ENCODE measurements around the gene MRPS21.

The MRPS21 gene

DNA sequence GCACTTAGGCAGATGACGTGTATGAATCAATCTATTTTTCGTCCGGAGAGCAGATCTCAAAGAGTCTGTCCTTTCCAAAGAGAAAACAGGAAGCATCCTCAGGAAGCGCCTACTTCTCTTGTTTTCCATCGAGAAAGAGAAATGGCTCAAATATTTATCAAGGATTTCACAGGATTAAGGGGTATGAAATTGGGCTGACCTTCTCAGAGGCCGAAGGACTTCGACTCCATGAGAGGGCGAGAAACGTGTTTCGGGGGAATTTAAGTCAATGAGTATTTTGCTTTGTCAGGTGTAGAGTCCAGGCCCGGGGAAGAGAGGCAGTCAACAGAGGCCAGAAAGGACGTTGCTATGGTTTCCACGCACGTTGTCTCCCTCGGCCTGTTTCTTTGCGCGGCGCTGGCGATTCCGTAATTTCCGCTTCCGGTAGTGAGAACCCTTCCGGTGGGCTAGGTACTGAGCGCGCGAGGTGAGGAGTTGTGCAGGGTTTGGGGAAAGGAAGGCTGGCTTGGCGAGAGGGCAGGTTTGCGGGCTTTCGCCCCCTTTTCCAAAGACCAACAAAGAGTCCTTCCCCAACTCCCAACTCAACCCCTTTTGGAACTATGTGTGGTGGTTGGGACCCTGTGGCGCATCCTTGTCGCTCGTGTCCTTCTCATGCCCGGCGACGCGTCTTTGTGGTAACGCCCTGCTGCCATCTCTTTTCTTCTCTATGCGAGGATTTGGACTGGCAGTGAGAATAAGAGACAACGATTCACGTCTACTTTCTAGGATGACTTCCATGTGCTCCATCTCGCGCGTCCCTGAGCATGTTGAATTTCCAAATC is at the start of gene MRPS21:
Gene MRPS21, plus strand, starts transcription at position 429 of the 821 bp plus-strand sequence. CDS start 506 bp downstream, outside the sequence.
- peak; percentile 75 for DNase-seq (ENCODE audit: low read depth)

DNA sequence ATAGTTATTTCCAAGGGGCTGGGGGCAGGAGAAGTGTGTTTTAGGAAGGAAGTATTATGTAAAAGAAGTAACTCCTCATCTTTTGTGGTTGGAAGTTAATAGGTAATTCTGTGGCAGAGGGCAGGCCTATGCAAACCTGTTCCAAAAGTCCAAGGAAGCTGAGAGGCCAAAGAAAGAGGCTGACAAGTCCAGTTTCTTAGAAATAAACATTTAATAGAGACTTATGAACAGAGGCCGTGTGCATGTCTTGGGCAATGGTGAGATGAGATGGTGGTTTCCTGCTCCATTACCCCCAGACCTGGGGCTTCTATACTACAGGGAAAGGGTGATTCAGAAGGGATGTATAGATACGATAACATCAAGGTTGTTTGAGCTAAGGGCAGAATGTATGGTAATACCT is 43.7 kb upstream of the MRPS21 start:
- DNase-seq (ENCODE audit: low read depth), result no peak

DNA sequence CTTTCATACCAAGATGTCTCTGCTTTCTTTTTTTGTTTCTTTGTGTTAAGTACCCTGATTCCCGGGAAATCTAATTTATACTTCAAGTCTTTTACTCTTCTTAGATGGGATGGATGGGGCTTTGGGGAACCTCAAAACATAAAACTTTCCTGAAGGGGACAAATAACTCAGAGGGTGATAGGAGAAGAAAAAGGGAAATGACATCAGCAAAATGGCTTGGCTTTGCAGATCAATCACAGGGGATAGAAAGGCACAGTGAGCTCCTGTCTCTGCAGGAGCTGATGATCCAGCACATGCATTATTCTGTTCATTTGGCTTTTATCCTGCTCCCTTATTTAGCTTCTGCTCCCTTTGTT is 37.5 kb upstream of the MRPS21 start:
- no peak for DNase-seq (ENCODE audit: low read depth)

GRCh38 chr1:150256554-150257341 is 36.9 kb upstream of the MRPS21 start:
- DNase-seq (ENCODE audit: low read depth), result no peak

- no peak for DNase-seq (ENCODE audit: low read depth)
Observed at GRCh38 chr1:150257624-150258585, 35.8 kb upstream of the MRPS21 start, which contains the start of gene CA14. Gene CA14 (plus strand): TSS chr1:150257774. CDS start chr1:150258129, 355 bp downstream.

GRCh38 chr1:150259217-150259616 is 34.4 kb upstream of the MRPS21 start:
- DNase-seq (ENCODE audit: low read depth), result no peak

- DNase-seq (ENCODE audit: low read depth), result no peak
Observed at GRCh38 chr1:150259758-150260669, 33.6 kb upstream of the MRPS21 start.

DNA sequence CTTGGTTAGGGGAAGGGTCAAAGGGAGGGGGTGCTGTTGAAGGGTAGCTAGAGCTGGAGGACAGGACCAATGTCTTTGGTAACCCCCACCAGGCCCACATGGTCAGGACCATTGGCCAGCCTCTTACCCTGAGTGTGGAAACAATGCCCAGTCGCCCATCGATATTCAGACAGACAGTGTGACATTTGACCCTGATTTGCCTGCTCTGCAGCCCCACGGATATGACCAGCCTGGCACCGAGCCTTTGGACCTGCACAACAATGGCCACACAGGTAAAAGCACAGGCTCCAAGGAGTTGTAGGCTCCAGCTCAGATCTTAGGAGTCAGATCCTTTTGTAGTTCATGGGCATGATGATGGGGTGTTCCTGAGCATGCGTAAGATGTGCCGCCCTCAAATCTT is 32.3 kb upstream of the MRPS21 start:
- DNase-seq (ENCODE audit: low read depth), result no peak

DNA sequence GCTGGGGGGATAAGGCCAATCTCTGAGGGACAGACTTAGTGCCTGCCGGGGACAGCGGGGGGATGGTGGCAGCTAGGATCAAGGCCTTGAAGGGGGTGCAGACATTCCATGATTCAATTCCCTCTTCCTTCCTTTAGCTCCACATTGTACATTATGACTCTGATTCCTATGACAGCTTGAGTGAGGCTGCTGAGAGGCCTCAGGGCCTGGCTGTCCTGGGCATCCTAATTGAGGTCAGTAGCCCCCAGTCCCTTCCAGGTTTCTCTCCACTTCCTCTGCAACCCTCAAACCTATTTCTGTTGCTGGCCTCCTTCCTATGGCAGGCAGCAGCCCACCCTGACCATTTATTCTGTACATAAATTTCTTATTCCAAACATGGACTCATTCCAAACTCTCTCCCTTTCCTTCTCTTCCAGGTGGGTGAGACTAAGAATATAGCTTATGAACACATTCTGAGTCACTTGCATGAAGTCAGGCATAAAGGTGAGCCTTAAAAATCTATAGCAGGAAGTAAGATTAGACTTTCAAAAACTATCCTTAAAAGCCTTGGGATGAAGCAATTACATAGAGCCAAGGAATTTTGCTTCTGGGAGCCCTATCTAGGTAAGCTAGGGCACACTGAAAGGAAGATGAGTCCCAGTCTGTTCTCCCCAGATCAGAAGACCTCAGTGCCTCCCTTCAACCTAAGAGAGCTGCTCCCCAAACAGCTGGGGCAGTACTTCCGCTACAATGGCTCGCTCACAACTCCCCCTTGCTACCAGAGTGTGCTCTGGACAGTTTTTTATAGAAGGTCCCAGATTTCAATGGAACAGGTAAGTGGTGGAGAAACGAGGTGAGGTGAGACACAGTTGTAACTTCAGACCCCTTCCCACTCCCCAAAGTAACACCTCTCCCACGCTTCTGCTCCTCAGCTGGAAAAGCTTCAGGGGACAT is 31.0 kb upstream of the MRPS21 start:
- DNase-seq (ENCODE audit: low read depth), result no peak

DNA sequence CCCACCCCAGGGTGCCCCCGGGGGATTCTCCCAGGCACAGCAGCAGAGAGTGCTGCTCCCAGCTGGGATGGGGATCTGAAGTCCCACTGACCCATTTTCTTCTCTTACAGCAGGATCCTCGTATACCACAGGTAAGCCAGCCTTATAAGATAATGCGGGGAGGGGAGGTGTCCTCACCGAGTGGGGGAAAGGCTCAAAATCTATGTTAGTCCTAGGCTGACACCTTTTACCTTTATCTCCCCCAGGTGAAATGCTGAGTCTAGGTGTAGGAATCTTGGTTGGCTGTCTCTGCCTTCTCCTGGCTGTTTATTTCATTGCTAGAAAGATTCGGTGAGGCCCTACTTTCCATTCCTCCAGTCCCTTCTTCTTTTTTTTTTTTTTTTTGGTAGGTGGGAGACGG is 30.1 kb upstream of the MRPS21 start:
- no peak for DNase-seq (ENCODE audit: low read depth)

DNA sequence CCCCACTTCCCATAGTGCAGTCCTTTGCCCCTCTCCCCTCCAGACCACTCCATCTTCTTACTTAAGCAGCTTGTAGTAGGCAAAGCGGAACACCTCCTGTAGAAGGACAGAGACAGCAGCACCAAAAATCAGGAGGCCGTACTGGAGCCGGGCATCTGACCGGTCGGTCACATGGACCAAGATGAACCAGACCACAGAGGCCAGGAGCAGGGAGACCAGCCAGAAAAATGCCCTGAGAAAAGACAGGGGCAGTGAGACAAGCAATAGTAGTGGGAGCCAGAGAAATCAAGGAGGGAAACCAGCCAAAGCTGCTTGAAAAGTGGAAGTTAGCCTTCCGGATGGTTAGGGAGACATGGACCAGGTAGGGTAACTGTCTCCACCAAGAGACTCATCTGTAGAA is 25.8 kb upstream of the MRPS21 start:
- DNase-seq (ENCODE audit: low read depth), result no peak

- peak; percentile 25 for DNase-seq (ENCODE audit: low read depth)
Observed at GRCh38 chr1:150268340-150268704, 25.3 kb upstream of the MRPS21 start.

DNA sequence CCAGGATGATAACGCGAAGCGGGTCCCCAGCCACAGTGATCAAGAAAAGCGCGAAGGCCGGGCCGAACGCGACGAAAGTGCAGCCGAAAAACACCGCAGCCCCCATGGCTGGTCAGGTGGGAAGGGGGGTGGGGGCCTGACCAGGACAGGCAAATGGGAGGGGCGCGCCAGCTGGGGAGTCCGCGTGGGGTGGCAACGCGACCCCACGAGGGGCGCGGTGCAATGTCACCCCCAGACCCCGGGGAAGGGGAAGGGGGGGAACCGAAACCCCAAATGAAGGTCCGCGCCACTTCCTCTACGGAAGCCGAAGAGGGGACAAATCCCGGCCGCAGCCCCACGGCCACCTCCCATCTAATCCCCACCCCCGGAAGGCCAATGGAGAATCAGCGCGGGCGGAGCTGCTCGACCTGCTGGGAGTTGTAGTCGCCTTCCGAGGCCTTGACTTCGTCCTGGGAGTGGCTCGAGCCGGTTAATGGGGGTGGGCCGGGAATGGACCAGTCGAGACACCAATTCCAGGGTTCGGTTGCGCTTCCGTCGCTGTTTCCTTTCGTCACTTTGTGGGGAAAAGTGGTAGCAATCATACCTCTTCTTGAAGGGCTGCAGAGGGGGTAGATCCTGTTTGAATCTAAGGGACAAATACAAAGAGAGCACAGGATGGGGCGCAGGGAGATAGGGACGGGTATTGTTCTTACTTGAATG is 24.8 kb upstream of the MRPS21 start, which contains the start of gene APH1A:
Gene APH1A, minus strand, starts transcription at position 312 of the 699 bp plus-strand sequence. Its CDS starts 206 bp downstream, at position 106.
- DNase-seq (ENCODE audit: low read depth), result peak; percentile 85

DNA sequence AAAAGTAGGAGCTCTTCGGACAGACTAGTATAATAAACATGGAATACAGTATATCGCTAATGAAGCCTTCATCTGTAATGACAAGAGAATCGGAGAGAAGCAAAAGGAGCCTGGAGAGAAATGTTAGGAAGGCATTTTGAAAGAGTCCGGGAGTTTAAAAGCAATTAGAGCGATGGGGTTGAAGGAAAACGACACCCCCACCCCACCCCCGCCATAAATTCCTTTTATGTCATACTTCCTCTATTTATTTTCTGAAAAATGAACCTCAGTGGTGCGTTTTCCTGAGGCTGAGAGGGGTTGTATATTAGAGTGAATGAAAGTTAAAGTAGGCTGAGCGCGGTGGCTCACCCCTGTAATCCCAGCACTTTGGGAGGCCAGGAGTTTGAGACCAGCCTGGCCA is 24.2 kb upstream of the MRPS21 start:
- no peak for DNase-seq (ENCODE audit: low read depth)

DNA sequence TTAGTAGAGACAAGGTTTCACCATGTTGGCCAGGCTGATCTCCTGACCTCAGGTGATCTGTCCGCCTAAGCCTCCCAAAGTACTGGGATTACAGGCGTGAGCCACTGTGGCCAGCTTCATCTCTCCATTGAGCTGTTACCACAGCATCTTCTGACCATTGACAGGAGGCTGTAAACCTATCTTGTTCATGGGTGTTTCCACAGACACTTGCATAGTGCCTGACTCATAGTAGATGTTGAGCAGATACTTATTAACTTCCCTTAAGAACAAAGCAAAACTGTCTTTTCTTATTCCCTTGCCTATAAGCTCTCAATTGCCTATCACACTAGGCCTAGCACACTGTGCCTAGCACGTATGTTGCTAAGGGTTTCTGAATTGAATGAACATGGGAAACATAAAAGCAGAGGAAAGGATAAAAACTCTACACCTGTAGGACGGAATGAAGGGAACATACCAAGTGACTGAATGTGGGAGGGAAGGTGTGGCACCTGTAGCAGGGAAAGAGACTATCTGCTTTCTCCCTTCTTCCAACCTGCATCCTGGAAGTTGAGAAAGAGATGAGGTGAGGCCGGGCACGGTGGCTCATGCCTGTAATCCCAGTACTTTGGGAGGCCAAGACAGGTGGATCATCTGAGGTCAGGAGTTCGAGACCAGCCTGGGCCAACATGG is 22.2 kb upstream of the MRPS21 start:
- no peak for DNase-seq (ENCODE audit: low read depth)

GRCh38 chr1:150273311-150273710 is 20.4 kb upstream of the MRPS21 start:
- DNase-seq (ENCODE audit: low read depth), result no peak

DNA sequence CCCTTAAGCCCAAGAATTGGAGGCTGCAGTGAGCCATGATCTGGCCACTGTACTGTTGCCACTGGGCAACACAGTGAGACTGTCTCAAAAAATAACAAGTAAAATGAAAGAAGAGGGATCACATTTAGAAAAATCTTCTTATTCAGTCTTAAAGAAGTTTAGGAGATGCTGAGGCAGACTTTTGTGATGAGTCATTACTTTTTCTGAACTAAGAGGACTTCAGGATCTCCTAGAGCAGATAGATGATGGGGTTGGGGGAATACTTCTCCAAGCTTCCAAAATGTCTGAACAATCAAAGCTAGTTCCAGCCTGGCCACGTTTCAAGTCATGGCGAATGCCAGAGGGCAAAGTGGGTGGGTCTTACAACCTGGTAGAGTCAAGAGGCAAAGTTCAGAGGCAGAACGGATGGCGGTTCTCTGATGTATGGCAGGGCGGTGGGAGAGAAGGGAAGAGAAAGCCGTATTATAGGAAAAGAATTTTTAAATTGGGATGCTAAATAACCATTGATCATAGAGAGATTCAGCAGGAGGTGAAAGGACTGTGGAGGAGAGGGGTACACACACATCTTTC is 13.4 kb upstream of the MRPS21 start:
- no peak for DNase-seq (ENCODE audit: low read depth)

GRCh38 chr1:150281221-150281757 is 12.4 kb upstream of the MRPS21 start:
- peak; percentile 34 for DNase-seq (ENCODE audit: low read depth)

All from activated T-cell treated with anti-CD3 and anti-CD28 coated beads for 1 hour (primary cell).